HPDE6-E6E7 (cell line): ENCODE results near the gene CSTB.
A peak's percentile ranks its signal among the peaks of the same experiment; 100 is the strongest.

Experiments used
- DNase-seq: peaks from one replicate; pipeline ENCODE4 v3.0.0; 2011; ENCODE audit warnings: missing footprints; ENCODE audit errors: extremely low spot score

The CSTB gene

DNA sequence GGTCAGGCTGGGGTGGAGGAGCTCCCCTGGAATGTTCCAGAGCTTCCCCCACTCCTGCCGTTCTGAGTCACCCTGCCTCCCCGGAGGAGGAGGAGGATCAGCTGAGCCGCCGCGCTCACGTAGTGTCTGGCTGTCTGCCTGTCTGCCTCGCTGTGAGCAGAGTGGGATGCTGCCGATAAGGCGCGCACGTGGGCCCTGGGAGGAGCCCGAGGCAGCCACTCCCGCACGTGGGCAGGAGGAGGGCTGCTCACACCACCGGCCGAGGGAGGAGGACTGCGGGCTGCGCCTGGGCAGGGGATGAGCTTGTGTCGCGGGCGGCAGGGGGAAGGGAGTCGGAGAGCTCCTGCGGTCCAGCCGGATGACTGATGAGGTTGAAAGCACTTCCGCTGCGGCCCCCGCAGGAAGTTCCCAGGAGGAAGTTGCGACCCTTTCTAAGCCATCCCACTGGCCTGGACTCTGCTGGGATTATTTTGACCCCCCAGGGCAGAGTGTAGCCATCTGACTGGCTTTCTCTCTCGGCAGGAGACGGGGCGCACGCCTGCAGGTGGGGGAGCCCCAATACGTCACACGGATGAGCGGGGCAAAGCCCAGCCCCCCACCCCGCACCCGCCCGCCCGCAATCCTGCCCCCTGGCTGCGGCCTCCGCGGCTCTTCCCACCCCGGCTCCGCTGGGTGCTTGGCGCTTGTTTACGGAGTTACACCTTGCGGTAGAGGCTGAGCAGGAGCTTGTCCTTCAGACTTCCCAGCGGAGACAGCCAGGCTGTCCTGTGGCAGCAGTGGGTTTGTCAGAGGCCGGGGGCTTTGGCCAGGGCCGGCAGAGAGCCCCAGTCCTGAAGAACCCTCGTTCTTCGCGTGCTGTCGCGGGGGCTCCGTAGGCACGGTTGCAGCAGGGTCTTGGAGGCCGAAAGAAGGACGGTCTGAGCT is 47.4 kb downstream of the CSTB start:
- DNase-seq: peak; percentile 94

DNA sequence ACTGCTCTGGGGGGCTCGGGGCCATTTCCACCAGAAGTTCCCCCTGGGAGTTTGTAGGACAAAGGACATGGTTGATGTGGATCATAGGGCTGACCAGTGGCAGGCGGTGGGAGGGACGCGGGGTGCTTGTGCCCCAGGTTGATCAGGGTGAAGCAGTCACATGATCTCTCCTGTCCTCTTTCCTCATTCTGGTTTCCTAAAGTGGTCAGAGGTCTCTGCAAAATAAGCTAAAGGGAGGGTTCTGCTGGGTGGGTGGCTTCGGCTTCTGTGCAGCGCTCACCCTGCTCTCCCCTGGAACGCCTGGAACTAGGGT is 48.0 kb downstream of the CSTB start:
- peak; percentile 39 for DNase-seq

- DNase-seq: peak; percentile 27
These were observed 48.5 kb downstream of the CSTB start for GRCh38 chr21:43727519-43728153.

DNA sequence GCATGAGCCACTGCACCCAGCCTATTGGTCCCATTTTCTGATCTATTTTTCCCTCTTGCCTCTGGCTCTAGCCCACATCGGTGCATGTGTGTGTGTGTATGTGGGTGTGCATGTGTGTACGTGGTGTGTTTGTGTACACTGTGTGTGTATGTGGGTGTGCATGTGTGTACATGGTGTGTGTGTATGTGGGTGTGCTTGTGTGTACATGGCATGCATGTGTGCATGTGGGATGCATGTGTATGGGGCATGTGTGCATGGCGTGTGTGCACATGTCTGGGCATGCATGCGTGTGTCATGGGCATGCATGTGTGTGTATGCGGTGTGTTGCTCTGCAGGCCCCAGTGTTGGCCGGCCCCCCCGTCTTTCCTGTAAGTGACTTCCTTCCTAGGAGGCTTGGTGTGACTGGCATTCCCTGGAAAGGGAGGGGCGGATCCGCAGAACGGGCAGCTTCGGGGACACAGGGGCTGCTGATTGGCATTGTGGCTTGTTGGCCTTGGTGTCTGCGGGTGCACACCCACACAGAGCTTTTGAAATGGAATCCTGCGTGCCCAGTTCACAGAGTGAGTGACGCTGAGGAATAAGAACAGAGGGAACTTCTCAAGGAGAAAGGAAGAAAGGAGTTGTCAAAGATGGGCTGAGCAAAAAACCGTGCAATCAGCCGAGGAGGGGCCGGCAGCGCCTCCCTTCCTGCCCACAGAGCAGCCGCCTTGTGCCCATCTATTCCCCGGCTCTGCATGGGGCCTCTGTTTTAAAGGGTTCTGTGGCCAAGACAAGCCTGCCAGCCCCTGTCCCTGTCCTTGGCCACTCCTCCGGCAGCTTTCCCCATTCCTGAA is 49.2 kb downstream of the CSTB start:
- DNase-seq: no peak
